Left cardiac atrium (tissue), 4 donors: ENCODE measurements around the gene CATSPER3. TPM values are rescaled to one million over a fixed set of nuclear protein-coding genes. Genes with fewer than 3 reads are reported as not detected.

ENCODE experiments used
- ATAC-seq, 2 donors: fragments of 200-7000 bp; cut with Tn5 transposase; one replicate each; pipeline ENCODE4 v1.9.1; 2020; ENCODE audit warnings: mild to moderate bottlenecking in 2 of 2, moderate library complexity in 2 of 2
- DNase-seq: peaks from one replicate; pipeline ENCODE4 v3.0.0-alpha.2; 2020
- intact Hi-C, 2 donors: fragments of 100-400 bp; cut with DNase I; formaldehyde crosslinking; loops; one replicate each; pipeline versions ENCODE4 v1.14.1 to v1.15.1; 2022 to 2023
- microRNA-seq, 2 donors: library from miRNA; unstranded; fragments of <30 nt; microRNA quantifications; one replicate each; pipeline ENCODE4 v1.2.0, GENCODE V29; 2020
- total RNA-seq, 2 donors: library from RNA; stranded (reverse); fragmentation: NEBNext Ultra II Directional; extraction: Animal tissue kit (Norgen Biotek cat#: 25700); gene quantifications; one replicate each; pipeline ENCODE4 v1.2.1, GENCODE V29; 2021
- donor health status: DM: no; HTN: yes; CAD: no.
- donor health status: DM: no; HTN: yes; CAD: no; lungs with severe emphysema.
- donor health status: DM: yes; HTN: yes; CAD: no.
- donor health status: Dilated cardiomyopathy.

CATSPER3 gene
- total RNA-seq, 2 donors from 2014 or later, result 0.31 to 0.68 TPM

- ATAC-seq, result no peak
- DNase-seq, result no peak
- intact Hi-C loops, result no loop called here
Measured at GRCh38 chr5:135053278-135053677, 85.6 kb downstream of the CATSPER3 start.

DNA sequence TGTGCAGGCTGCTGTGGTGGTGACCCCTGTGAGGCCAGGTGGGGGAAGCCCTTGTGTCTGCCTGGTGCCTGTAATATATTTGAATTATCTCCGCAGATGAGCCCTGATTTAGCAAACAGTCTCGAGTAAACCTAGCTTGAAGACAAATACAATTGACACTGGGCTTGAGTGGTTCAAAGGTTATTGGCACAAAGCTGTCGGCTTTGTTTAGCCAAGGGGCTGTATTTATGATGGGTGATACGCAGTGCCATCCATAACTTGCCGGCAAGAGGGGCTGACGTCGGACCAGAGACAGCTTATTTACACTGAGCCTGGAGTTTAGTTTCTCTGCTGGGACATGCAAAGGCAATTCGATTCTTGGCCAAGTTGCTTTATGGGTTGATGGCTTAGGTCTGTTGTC, 86.3 kb downstream of the CATSPER3 start:
- intact Hi-C loops, result no loop called here
- DNase-seq, result no peak
- no peak for ATAC-seq

DNA sequence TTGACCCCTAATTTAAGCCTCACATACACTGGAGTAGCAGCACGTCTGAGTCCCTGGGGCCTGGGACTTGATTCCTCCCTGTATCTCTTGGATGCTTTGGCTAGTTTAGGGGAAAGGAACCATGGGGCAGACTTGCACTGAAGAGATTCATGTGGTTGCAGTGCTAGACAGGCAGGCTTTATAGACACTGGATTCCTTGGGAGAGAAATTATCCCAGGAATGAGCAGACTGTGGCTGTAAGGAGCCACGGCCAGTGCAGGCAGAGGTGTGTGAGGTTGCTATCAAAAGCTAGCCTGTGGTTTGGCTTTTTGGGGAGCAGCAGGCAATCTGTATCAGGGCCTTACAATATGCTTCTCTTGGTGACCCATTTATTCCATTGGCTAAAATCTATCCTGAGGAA, 86.8 kb downstream of the CATSPER3 start:
- no peak for ATAC-seq
- no peak for DNase-seq
- intact Hi-C loops, result no loop called here

DNA sequence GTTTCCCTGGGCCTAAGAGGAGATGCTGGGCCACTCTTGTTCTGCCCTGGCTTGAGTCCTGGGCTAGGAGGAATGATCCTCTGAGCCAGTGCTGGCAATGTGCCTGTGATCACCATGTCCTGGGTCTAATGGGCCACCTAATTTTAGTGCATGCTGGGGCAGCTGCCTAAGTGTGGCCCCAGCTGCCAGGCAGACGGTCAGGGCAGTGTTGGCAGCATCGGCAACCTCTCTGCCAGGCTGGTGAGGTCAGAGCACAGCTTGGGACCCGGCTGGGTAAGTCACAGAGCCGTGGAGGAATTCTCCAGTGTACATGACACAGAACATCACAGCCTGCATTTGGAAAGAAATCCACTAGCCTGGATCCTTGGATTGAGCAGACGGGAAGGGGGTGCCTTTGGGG, 87.7 kb downstream of the CATSPER3 start:
- DNase-seq, result no peak
- intact Hi-C loops, result no loop called here
- ATAC-seq, result peak; percentile 44 to 86

DNA sequence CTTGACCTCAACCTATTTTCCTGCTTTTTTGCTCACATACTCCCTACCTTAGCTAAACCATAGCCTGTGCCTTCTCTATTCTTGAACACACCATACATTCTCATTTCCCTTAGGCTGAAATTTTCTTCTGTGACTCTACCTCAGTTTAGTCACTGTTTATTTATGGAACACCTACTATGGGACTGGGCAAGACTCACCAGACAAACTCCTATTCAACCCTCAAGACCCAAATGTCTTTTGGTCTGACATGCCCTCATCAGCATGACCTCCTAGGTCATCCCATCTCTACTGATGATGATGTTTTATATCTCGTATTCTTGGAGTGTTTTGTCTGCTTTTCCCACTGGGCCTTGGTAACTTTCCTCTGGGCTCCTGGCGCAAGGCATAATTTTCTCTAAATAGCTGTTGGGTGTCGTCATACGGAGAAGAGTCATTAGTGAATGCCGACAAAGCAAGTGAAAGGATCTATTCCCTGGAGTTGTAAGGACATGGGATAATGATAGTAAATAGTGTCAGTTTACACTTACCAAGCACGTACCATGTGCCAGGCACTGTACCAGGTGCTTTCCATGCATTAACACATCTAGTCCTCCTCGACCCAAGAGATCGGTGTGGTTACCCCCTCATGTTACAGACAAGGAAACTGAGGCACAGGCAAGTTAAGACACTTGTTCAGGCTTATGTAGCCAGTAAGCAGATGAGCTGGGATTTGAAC, 88.8 kb downstream of the CATSPER3 start:
- DNase-seq, result no peak
- intact Hi-C loops, result no loop called here
- no peak for ATAC-seq

- intact Hi-C loops, result no loop called here
- no peak for DNase-seq
- no peak for ATAC-seq
Measured at GRCh38 chr5:135057233-135057632, 89.5 kb downstream of the CATSPER3 start.

GRCh38 chr5:135058331-135058732, 90.6 kb downstream of the CATSPER3 start:
- ATAC-seq (no peak), DNase-seq (no peak)
- intact Hi-C loops, result no loop called here

- no peak for ATAC-seq
- DNase-seq, result no peak
- intact Hi-C loops, result no loop called here
Measured at GRCh38 chr5:135059000-135059923, 91.6 kb downstream of the CATSPER3 start.

- intact Hi-C loops, result no loop called here
- no peak for DNase-seq
Measured at GRCh38 chr5:135060021-135060420, 92.3 kb downstream of the CATSPER3 start.

GRCh38 chr5:135061001-135061400, 93.3 kb downstream of the CATSPER3 start:
- intact Hi-C loops, result no loop called here
- no peak for DNase-seq
- ATAC-seq, result no peak

More at GRCh38 chr5:135060021-135060420, 92.3 kb downstream of the CATSPER3 start:
- no peak for ATAC-seq

Small RNA genes within 50 kb of the gene (microRNA-seq; reads per million reads assigned to microRNA genes)
- gene MIR4461, result 0 to 0.27 reads per million in 2 donors

Other genes starting within 250 kb of the CATSPER3 start
- 10 to 100 TPM; 19.8 to 21.4 TPM for gene CAMLG, start 229.4 kb upstream of the CATSPER3 start, total RNA-seq
- 10 to 100 TPM; 21.9 to 33.1 TPM for gene DDX46, start 209.1 kb upstream of the CATSPER3 start, total RNA-seq
- gene C5orf24, start 121.9 kb upstream of the CATSPER3 start, total RNA-seq, result 10 to 100 TPM; 27.9 to 31.1 TPM
- gene TXNDC15, start 93.5 kb upstream of the CATSPER3 start, total RNA-seq, result 10 to 100 TPM; 56.3 to 69.2 TPM
- gene PCBD2, start 62.8 kb upstream of the CATSPER3 start, total RNA-seq, result 10 to 100 TPM; 17.3 to 18.8 TPM
- not detected for gene PITX1, start 66.3 kb downstream of the CATSPER3 start, total RNA-seq